ENCODE measurements around the gene SH2D3C. TPM values are rescaled to one million over a fixed set of nuclear protein-coding genes. Genes with fewer than 3 reads are reported as not detected.

The SH2D3C gene
- total and polyA plus RNA-seq, 9 of the 15 experiments (the other 6 are each of a cell fraction or from before 2014, with no cell fraction given) = 0.03 to 1.2 (median 0.22) TPM; not detected in 1

- TF ChIP-seq ZNF75A (CRISPR knock-in tag; IDR thresholded peaks at IDR 0.05) (no peak), PHTF2 (CRISPR knock-in tag; IDR thresholded peaks at IDR 0.05) (no peak), TCF3 (CRISPR knock-in tag; IDR thresholded peaks at IDR 0.05) (no peak), ARID1B (IDR thresholded peaks at IDR 0.05) (peak; percentile 16; the same call in 1 of the 2 replicates), GABPB1 (CRISPR knock-in tag; IDR thresholded peaks at IDR 0.05) (no peak), ZNF398 (CRISPR knock-in tag; IDR thresholded peaks at IDR 0.05) (no peak), MED1 (CRISPR knock-in tag; IDR thresholded peaks at IDR 0.05; ENCODE audit: borderline replicate concordance) (no peak), DDX20 (tag; IDR thresholded peaks at IDR 0.05; ENCODE audit: low read depth) (no peak), ELF2 (CRISPR knock-in tag; IDR thresholded peaks at IDR 0.05) (no peak), FOS (IDR thresholded peaks at IDR 0.05; ENCODE audit: extremely low read depth, insufficient read length) (peak; percentile 48), RFX5 (IDR thresholded peaks at IDR 0.05; ENCODE audit: low read depth, low read length) (no peak), TARDBP (IDR thresholded peaks at IDR 0.05) (no peak), NEUROD1 (IDR thresholded peaks at IDR 0.05; ENCODE audit: borderline replicate concordance, low read depth, low read length, partially characterized antibody) (no peak)
- TF ChIP-seq, protein P1, sequence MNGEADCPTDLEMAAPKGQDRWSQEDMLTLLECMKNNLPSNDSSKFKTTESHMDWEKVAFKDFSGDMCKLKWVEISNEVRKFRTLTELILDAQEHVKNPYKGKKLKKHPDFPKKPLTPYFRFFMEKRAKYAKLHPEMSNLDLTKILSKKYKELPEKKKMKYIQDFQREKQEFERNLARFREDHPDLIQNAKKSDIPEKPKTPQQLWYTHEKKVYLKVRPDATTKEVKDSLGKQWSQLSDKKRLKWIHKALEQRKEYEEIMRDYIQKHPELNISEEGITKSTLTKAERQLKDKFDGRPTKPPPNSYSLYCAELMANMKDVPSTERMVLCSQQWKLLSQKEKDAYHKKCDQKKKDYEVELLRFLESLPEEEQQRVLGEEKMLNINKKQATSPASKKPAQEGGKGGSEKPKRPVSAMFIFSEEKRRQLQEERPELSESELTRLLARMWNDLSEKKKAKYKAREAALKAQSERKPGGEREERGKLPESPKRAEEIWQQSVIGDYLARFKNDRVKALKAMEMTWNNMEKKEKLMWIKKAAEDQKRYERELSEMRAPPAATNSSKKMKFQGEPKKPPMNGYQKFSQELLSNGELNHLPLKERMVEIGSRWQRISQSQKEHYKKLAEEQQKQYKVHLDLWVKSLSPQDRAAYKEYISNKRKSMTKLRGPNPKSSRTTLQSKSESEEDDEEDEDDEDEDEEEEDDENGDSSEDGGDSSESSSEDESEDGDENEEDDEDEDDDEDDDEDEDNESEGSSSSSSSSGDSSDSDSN (IDR thresholded peaks at IDR 0.05; ENCODE audit: borderline replicate concordance in 1 of 2, low read depth in 2 of 2, low read length in 2 of 2) = no peak
- TF ChIP-seq, protein P2, sequence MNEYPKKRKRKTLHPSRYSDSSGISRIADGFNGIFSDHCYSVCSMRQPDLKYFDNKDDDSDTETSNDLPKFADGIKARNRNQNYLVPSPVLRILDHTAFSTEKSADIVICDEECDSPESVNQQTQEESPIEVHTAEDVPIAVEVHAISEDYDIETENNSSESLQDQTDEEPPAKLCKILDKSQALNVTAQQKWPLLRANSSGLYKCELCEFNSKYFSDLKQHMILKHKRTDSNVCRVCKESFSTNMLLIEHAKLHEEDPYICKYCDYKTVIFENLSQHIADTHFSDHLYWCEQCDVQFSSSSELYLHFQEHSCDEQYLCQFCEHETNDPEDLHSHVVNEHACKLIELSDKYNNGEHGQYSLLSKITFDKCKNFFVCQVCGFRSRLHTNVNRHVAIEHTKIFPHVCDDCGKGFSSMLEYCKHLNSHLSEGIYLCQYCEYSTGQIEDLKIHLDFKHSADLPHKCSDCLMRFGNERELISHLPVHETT (CRISPR knock-in tag; conservative IDR thresholded peaks at IDR 0.05 in 1 of 2, IDR thresholded peaks at IDR 0.05 in 1 of 2) = no peak
- TF ChIP-seq, protein P3, sequence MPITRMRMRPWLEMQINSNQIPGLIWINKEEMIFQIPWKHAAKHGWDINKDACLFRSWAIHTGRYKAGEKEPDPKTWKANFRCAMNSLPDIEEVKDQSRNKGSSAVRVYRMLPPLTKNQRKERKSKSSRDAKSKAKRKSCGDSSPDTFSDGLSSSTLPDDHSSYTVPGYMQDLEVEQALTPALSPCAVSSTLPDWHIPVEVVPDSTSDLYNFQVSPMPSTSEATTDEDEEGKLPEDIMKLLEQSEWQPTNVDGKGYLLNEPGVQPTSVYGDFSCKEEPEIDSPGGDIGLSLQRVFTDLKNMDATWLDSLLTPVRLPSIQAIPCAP (CRISPR knock-in tag; IDR thresholded peaks at IDR 0.05; ENCODE audit: borderline replicate concordance) = no peak
- TF ChIP-seq, protein P4, sequence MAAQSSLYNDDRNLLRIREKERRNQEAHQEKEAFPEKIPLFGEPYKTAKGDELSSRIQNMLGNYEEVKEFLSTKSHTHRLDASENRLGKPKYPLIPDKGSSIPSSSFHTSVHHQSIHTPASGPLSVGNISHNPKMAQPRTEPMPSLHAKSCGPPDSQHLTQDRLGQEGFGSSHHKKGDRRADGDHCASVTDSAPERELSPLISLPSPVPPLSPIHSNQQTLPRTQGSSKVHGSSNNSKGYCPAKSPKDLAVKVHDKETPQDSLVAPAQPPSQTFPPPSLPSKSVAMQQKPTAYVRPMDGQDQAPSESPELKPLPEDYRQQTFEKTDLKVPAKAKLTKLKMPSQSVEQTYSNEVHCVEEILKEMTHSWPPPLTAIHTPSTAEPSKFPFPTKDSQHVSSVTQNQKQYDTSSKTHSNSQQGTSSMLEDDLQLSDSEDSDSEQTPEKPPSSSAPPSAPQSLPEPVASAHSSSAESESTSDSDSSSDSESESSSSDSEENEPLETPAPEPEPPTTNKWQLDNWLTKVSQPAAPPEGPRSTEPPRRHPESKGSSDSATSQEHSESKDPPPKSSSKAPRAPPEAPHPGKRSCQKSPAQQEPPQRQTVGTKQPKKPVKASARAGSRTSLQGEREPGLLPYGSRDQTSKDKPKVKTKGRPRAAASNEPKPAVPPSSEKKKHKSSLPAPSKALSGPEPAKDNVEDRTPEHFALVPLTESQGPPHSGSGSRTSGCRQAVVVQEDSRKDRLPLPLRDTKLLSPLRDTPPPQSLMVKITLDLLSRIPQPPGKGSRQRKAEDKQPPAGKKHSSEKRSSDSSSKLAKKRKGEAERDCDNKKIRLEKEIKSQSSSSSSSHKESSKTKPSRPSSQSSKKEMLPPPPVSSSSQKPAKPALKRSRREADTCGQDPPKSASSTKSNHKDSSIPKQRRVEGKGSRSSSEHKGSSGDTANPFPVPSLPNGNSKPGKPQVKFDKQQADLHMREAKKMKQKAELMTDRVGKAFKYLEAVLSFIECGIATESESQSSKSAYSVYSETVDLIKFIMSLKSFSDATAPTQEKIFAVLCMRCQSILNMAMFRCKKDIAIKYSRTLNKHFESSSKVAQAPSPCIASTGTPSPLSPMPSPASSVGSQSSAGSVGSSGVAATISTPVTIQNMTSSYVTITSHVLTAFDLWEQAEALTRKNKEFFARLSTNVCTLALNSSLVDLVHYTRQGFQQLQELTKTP (IDR thresholded peaks at IDR 0.05; ENCODE audit: low read depth in 1 of 2, partially characterized antibody in 2 of 2) = no peak
Observed at GRCh38 chr9:127741831-127742434, 36.5 kb downstream of the SH2D3C start (continued).

Measured in K562 (cell line).